ENCODE data around the gene RHBDD1. TPM values are rescaled to one million over a fixed set of nuclear protein-coding genes. Genes with fewer than 3 reads are reported as not detected.

RHBDD1 gene
- total RNA-seq, 4 donors from 2014 or later, result 7.8 to 28.9 (median 18.0) TPM

GRCh38 chr2:227025510-227025909 is 189.7 kb downstream of the RHBDD1 start:
- intact Hi-C loops (cut with DNase I; ENCODE audit: low total_unique reads), result no loop called here
- DNase-seq (ENCODE audit: low spot score in 2 of 2), result no peak
- H3K4me3 ChIP-seq (ENCODE audit: low read depth, poor library complexity, severe bottlenecking), result no peak overlapping the region
- 76 to 91% methylated on average over 2 of the region's 2 CpGs for WGBS, 2 donors
- TF ChIP-seq POLR2A (IDR thresholded peaks at IDR 0.05) (no peak), CTCF (IDR thresholded peaks at IDR 0.05) (no peak)

- DNase-seq (ENCODE audit: low spot score in 2 of 2), result no peak
- 78 to 85% methylated on average over 3 of the region's 3 CpGs for WGBS, 2 donors
- TF ChIP-seq POLR2A (IDR thresholded peaks at IDR 0.05) (no peak), CTCF (IDR thresholded peaks at IDR 0.05) (no peak)
- intact Hi-C loops (cut with DNase I; ENCODE audit: low total_unique reads), result no loop called here
- no peak overlapping the region for H3K4me3 ChIP-seq (ENCODE audit: low read depth, poor library complexity, severe bottlenecking)
Measured at GRCh38 chr2:227029426-227030105, 193.7 kb downstream of the RHBDD1 start.

- no peak for DNase-seq (ENCODE audit: low spot score in 2 of 2)
- no peak overlapping the region for H3K4me3 ChIP-seq (ENCODE audit: low read depth, poor library complexity, severe bottlenecking)
- 90 to 95% methylated on average over 1 to 2 of the region's 2 CpGs for WGBS, 2 donors
- TF ChIP-seq POLR2A (IDR thresholded peaks at IDR 0.05) (no peak), CTCF (IDR thresholded peaks at IDR 0.05) (no peak)
- intact Hi-C loops (cut with DNase I; ENCODE audit: low total_unique reads), result no loop called here
Measured at GRCh38 chr2:227030789-227031188, 194.9 kb downstream of the RHBDD1 start.

GRCh38 chr2:227031379-227031778 is 195.5 kb downstream of the RHBDD1 start:
- TF ChIP-seq POLR2A (IDR thresholded peaks at IDR 0.05) (no peak), CTCF (IDR thresholded peaks at IDR 0.05) (no peak)
- intact Hi-C loops (cut with DNase I; ENCODE audit: low total_unique reads), result no loop called here
- DNase-seq (ENCODE audit: low spot score in 2 of 2), result no peak
- WGBS, 2 donors, result 66 to 88% methylated on average over 3 of the region's 3 CpGs
- H3K4me3 ChIP-seq (ENCODE audit: low read depth, poor library complexity, severe bottlenecking), result no peak overlapping the region

- no peak overlapping the region for H3K4me3 ChIP-seq (ENCODE audit: low read depth, poor library complexity, severe bottlenecking)
- TF ChIP-seq POLR2A (IDR thresholded peaks at IDR 0.05) (no peak), CTCF (IDR thresholded peaks at IDR 0.05) (no peak)
- intact Hi-C loops (cut with DNase I; ENCODE audit: low total_unique reads), result no loop called here
- WGBS, 2 donors, result 65% methylated on average over 16 of the region's 16 CpGs
- DNase-seq (ENCODE audit: low spot score in 2 of 2), result no peak
Measured at GRCh38 chr2:227033471-227034148, 197.8 kb downstream of the RHBDD1 start.

All from lower leg skin (tissue), 4 donors.